Measurements from ENCODE around the gene LPAR5.

DNA sequence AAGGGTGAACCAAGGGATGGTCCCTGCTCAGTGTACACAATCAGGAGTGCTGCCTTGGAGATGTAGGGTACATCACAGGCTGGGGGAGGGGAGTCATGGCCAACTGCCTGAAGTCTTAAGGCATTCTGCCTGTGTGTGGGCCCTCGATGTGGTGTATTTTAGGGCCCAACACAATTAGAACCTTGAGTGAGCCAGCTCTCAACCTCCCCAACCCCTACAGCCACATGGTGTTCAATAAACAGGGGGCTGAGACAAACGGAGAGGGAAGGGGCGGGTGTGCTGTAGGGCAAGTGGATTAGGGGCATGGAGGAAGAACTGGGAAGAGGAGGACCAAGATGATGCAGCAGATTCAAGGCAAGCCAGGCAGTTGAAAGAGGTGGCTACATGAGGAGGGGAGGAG, 20.0 kb downstream of the LPAR5 start:
- TF ChIP-seq SP2 (tag by site-specific recombination; IDR thresholded peaks at IDR 0.05), result peak; percentile 42
- TF ChIP-seq ZNF10 (tag by site-specific recombination; IDR thresholded peaks at IDR 0.05), result no peak
- no peak for TF ChIP-seq ZNF274 (IDR thresholded peaks at IDR 0.05; ENCODE audit: low read length)
- no peak for TF ChIP-seq ZNF274 (tag by site-specific recombination; IDR thresholded peaks at IDR 0.05; ENCODE audit: borderline replicate concordance)
- TF ChIP-seq, protein P1, sequence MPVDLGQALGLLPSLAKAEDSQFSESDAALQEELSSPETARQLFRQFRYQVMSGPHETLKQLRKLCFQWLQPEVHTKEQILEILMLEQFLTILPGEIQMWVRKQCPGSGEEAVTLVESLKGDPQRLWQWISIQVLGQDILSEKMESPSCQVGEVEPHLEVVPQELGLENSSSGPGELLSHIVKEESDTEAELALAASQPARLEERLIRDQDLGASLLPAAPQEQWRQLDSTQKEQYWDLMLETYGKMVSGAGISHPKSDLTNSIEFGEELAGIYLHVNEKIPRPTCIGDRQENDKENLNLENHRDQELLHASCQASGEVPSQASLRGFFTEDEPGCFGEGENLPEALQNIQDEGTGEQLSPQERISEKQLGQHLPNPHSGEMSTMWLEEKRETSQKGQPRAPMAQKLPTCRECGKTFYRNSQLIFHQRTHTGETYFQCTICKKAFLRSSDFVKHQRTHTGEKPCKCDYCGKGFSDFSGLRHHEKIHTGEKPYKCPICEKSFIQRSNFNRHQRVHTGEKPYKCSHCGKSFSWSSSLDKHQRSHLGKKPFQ (tag by site-specific recombination; IDR thresholded peaks at IDR 0.05), result no peak
- TF ChIP-seq, protein P2, sequence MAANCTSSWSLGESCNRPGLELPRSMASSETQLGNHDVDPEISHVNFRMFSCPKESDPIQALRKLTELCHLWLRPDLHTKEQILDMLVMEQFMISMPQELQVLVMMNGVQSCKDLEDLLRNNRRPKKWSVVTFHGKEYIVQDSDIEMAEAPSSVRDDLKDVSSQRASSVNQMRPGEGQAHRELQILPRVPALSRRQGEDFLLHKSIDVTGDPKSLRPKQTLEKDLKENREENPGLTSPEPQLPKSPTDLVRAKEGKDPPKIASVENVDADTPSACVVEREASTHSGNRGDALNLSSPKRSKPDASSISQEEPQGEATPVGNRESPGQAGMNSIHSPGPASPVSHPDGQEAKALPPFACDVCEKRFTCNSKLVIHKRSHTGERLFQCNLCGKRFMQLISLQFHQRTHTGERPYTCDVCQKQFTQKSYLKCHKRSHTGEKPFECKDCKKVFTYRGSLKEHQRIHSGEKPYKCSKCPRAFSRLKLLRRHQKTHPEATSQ (tag by site-specific recombination; IDR thresholded peaks at IDR 0.05), result no peak
- no peak for TF ChIP-seq ZBTB7A (tag by site-specific recombination; IDR thresholded peaks at IDR 0.05; ENCODE audit: low read depth)
- no peak for TF ChIP-seq ZNF530 (tag by site-specific recombination; IDR thresholded peaks at IDR 0.05; ENCODE audit: low read depth)
- no peak for TF ChIP-seq ZNF549 (tag by site-specific recombination; IDR thresholded peaks at IDR 0.05)
- TF ChIP-seq, protein P3, sequence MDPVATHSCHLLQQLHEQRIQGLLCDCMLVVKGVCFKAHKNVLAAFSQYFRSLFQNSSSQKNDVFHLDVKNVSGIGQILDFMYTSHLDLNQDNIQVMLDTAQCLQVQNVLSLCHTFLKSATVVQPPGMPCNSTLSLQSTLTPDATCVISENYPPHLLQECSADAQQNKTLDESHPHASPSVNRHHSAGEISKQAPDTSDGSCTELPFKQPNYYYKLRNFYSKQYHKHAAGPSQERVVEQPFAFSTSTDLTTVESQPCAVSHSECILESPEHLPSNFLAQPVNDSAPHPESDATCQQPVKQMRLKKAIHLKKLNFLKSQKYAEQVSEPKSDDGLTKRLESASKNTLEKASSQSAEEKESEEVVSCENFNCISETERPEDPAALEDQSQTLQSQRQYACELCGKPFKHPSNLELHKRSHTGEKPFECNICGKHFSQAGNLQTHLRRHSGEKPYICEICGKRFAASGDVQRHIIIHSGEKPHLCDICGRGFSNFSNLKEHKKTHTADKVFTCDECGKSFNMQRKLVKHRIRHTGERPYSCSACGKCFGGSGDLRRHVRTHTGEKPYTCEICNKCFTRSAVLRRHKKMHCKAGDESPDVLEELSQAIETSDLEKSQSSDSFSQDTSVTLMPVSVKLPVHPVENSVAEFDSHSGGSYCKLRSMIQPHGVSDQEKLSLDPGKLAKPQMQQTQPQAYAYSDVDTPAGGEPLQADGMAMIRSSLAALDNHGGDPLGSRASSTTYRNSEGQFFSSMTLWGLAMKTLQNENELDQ (tag by site-specific recombination; IDR thresholded peaks at IDR 0.05; ENCODE audit: low read depth), result no peak
- TF ChIP-seq, protein P4, sequence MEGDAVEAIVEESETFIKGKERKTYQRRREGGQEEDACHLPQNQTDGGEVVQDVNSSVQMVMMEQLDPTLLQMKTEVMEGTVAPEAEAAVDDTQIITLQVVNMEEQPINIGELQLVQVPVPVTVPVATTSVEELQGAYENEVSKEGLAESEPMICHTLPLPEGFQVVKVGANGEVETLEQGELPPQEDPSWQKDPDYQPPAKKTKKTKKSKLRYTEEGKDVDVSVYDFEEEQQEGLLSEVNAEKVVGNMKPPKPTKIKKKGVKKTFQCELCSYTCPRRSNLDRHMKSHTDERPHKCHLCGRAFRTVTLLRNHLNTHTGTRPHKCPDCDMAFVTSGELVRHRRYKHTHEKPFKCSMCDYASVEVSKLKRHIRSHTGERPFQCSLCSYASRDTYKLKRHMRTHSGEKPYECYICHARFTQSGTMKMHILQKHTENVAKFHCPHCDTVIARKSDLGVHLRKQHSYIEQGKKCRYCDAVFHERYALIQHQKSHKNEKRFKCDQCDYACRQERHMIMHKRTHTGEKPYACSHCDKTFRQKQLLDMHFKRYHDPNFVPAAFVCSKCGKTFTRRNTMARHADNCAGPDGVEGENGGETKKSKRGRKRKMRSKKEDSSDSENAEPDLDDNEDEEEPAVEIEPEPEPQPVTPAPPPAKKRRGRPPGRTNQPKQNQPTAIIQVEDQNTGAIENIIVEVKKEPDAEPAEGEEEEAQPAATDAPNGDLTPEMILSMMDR (tag by site-specific recombination; IDR thresholded peaks at IDR 0.05), result no peak
- no peak for TF ChIP-seq ZBTB8A (tag by site-specific recombination; IDR thresholded peaks at IDR 0.05)
- no peak for TF ChIP-seq ZNF292 (tag by site-specific recombination; IDR thresholded peaks at IDR 0.05; ENCODE audit: borderline replicate concordance, low read depth)
